OCI-LY7 (cell line): ENCODE data around the gene IPO7.

Experiments used
- CTCF ChIP-seq: fragments of 200-600 bp; sonication (generic); conservative IDR thresholded peaks from 2 replicates; pipeline ENCODE4 v1.5.1; 2014; ENCODE audit warnings: mild to moderate bottlenecking, antibody characterized with exemption, low read length, moderate library complexity, mixed read lengths
- EZH2phosphoT487 ChIP-seq: fragments of 200-600 bp; sonication (generic); IDR thresholded peaks from 2 replicates; pipeline ENCODE4 v1.6.1; 2018; ENCODE audit warnings: low read depth, borderline replicate concordance, mild to moderate bottlenecking, mixed run types, antibody characterized with exemption, low read length, moderate library complexity, mixed read lengths

GRCh38 chr11:9341638-9342178 is 42.7 kb upstream of the IPO7 start:
- TF ChIP-seq CTCF (no peak), EZH2phosphoT487 (no peak)
